Subcutaneous abdominal adipose tissue (tissue), 5 donors: ENCODE data around the gene MAML3.

ENCODE experiments used
- H3K27ac ChIP-seq: one replicate; pipeline ENCODE4 v1.7.0; 2013; ENCODE audit warnings: low read depth, mild to moderate bottlenecking, inconsistent platforms, low read length, moderate library complexity
- H3K27me3 ChIP-seq, 5 donors: one replicate each; pipeline ENCODE4 v1.7.0; 2013; ENCODE audit warnings: low read length in 5 of 5, inconsistent platforms in 1 of 5; ENCODE audit not compliant: control insufficient read depth in 5 of 5, insufficient read depth in 4 of 5
- H3K36me3 ChIP-seq, 5 donors: one replicate each; pipeline ENCODE4 v1.7.0; 2013; ENCODE audit warnings: low read length in 5 of 5; ENCODE audit not compliant: control insufficient read depth in 5 of 5, insufficient read depth in 5 of 5
- H3K4me1 ChIP-seq, 5 donors: one replicate each; pipeline ENCODE4 v1.7.0; 2013; ENCODE audit warnings: low read length in 5 of 5, mild to moderate bottlenecking in 3 of 5, moderate library complexity in 1 of 5; ENCODE audit not compliant: control insufficient read depth in 5 of 5, insufficient read depth in 5 of 5
- H3K4me3 ChIP-seq, 5 donors: one replicate each; pipeline ENCODE4 v1.7.0; 2013; ENCODE audit warnings: low read length in 5 of 5, low read depth in 1 of 5
- H3K9ac ChIP-seq, 5 donors: one replicate each; pipeline ENCODE4 v1.7.0; 2013; ENCODE audit warnings: low read length in 5 of 5, mild to moderate bottlenecking in 4 of 5, moderate library complexity in 3 of 5
- H3K9me3 ChIP-seq, 5 donors: one replicate each; pipeline ENCODE4 v1.7.0; 2013; ENCODE audit warnings: low read length in 5 of 5; ENCODE audit not compliant: control insufficient read depth in 5 of 5
- donor health status: healthy.
- donor health status: healthy.
- donor health status: healthy.
- donor health status: healthy.
- donor health status: healthy.

MAML3 gene

GRCh38 chr4:139720806-139721205, 433.2 kb downstream of the MAML3 start:
- H3K4me1 ChIP-seq = peaks cover 0 to 6% (median under 1%) of the 10 kb centered on the region in 5 donors
- H3K27me3 ChIP-seq = no peaks in the 10 kb centered on the region
- peak overlapping the region; percentile 69 for H3K27ac ChIP-seq
- no peaks in the 10 kb centered on the region for H3K9me3 ChIP-seq
- H3K36me3 ChIP-seq = peaks cover 3 to 47% (median 31%) of the 10 kb centered on the region in 5 donors
- H3K4me3 ChIP-seq = peak overlapping the region in 2 of 5 donors; percentile 13 to 16
- H3K9ac ChIP-seq = no peak overlapping the region

GRCh38 chr4:139719381-139720101, 434.4 kb downstream of the MAML3 start:
- Histone ChIP-seq H3K4me3 (no peak overlapping the region), H3K4me1 (peaks cover 0 to 10% (median 3%) of the 10 kb centered on the region in 5 donors), H3K27ac (no peak overlapping the region), H3K9ac (no peak overlapping the region), H3K27me3 (no peaks in the 10 kb centered on the region), H3K9me3 (no peaks in the 10 kb centered on the region), H3K36me3 (peaks cover 3 to 37% (median 24%) of the 10 kb centered on the region in 5 donors)

- Histone ChIP-seq H3K9me3 (no peaks in the 10 kb centered on the region), H3K27ac (no peak overlapping the region), H3K4me3 (no peak overlapping the region), H3K4me1 (peaks cover 0 to 10% (median 3%) of the 10 kb centered on the region in 5 donors), H3K27me3 (no peaks in the 10 kb centered on the region), H3K36me3 (peaks cover under 1 to 34% (median 24%) of the 10 kb centered on the region in 5 donors), H3K9ac (no peak overlapping the region)
Observed at GRCh38 chr4:139718833-139719232, 435.2 kb downstream of the MAML3 start.

GRCh38 chr4:139718358-139718757, 435.6 kb downstream of the MAML3 start:
- H3K9ac ChIP-seq = no peak overlapping the region
- H3K27me3 ChIP-seq = no peaks in the 10 kb centered on the region
- peaks cover 0 to 10% (median 3%) of the 10 kb centered on the region in 5 donors for H3K4me1 ChIP-seq
- H3K9me3 ChIP-seq = no peaks in the 10 kb centered on the region
- H3K27ac ChIP-seq = no peak overlapping the region
- no peak overlapping the region for H3K4me3 ChIP-seq
- H3K36me3 ChIP-seq = peaks cover 0 to 31% (median 24%) of the 10 kb centered on the region in 5 donors

DNA sequence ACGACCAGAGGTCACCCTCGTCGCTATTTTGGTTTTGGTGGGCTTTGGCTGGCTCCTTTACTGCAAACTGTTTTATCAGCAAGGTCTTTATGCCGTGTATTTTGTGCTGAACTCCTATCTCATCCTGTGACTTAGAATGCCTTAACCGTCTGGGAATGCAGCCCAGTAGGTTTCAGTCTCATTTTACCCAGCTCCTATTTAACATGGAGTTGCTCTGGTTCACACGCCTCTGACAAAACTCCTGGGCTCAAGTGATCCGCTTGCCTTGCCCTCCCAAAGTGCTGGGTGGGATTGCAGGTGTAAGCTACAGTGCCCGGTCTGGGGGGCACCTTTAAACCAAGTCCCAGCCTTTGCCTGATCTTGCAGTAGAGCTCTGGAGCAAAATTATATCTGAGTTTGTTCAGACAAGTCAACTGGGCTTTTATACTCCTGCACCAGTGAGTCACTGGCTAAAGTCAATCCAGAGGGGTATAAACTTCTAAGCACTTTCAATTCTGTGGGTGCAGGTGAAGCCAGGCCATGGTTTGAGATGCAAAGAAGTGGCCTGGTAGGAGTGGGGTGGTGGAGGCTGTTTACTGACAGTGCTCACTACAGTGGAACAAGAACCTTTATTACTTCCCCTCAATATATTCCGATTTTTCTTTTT, 438.1 kb downstream of the MAML3 start:
- no peaks in the 10 kb centered on the region for H3K9me3 ChIP-seq
- peaks cover 0 to 17% (median 4%) of the 10 kb centered on the region in 5 donors for H3K4me1 ChIP-seq
- H3K4me3 ChIP-seq = no peak overlapping the region
- H3K36me3 ChIP-seq = peaks cover 0 to 31% (median 24%) of the 10 kb centered on the region in 5 donors
- H3K27me3 ChIP-seq = no peaks in the 10 kb centered on the region
- no peak overlapping the region for H3K9ac ChIP-seq
- H3K27ac ChIP-seq = no peak overlapping the region

GRCh38 chr4:139712882-139713281, 441.1 kb downstream of the MAML3 start:
- Histone ChIP-seq H3K9me3 (no peaks in the 10 kb centered on the region), H3K9ac (no peak overlapping the region), H3K4me3 (no peak overlapping the region), H3K36me3 (peaks cover 1 to 9% (median 6%) of the 10 kb centered on the region in 5 donors), H3K27ac (no peak overlapping the region), H3K27me3 (no peaks in the 10 kb centered on the region), H3K4me1 (peaks cover 0 to 17% (median 4%) of the 10 kb centered on the region in 5 donors)

DNA sequence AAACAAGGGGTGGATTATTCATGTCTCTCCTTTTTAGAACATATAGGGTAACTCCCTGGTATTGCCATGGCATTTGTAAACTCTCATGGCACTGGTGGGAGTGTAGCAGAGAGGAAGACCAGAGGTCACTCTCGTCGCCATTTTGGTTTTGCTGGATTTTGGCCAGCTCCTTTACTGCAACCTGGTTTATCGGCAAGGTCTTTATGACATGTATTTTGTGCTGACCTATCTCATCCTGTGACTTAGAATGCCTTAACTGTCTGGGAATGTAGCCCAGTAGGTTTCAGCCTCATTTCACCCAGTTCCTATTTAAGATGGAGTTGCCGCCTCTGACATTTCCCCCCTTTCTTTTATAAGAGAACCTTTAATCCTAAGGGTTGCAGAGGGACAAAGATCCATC, 442.5 kb downstream of the MAML3 start:
- Histone ChIP-seq H3K36me3 (peaks cover 0 to 4% (median 0%) of the 10 kb centered on the region in 5 donors), H3K27me3 (no peaks in the 10 kb centered on the region), H3K9me3 (no peaks in the 10 kb centered on the region), H3K27ac (no peak overlapping the region), H3K4me3 (no peak overlapping the region), H3K4me1 (peaks cover 0 to 17% (median 4%) of the 10 kb centered on the region in 5 donors), H3K9ac (no peak overlapping the region)

GRCh38 chr4:139710073-139710472, 443.9 kb downstream of the MAML3 start:
- Histone ChIP-seq H3K9ac (no peak overlapping the region), H3K4me3 (no peak overlapping the region), H3K27me3 (no peaks in the 10 kb centered on the region), H3K4me1 (peaks cover 0 to 11% (median 3%) of the 10 kb centered on the region in 5 donors), H3K9me3 (no peaks in the 10 kb centered on the region), H3K27ac (no peak overlapping the region), H3K36me3 (peaks cover 0 to 10% (median 3%) of the 10 kb centered on the region in 5 donors)

GRCh38 chr4:139709660-139710059, 444.3 kb downstream of the MAML3 start:
- H3K4me1 ChIP-seq = peaks cover 0 to 11% (median 3%) of the 10 kb centered on the region in 5 donors
- no peak overlapping the region for H3K4me3 ChIP-seq
- no peaks in the 10 kb centered on the region for H3K9me3 ChIP-seq
- H3K27me3 ChIP-seq = no peaks in the 10 kb centered on the region
- no peak overlapping the region for H3K9ac ChIP-seq
- H3K36me3 ChIP-seq = peaks cover 0 to 11% (median 3%) of the 10 kb centered on the region in 5 donors
- H3K27ac ChIP-seq = no peak overlapping the region

DNA sequence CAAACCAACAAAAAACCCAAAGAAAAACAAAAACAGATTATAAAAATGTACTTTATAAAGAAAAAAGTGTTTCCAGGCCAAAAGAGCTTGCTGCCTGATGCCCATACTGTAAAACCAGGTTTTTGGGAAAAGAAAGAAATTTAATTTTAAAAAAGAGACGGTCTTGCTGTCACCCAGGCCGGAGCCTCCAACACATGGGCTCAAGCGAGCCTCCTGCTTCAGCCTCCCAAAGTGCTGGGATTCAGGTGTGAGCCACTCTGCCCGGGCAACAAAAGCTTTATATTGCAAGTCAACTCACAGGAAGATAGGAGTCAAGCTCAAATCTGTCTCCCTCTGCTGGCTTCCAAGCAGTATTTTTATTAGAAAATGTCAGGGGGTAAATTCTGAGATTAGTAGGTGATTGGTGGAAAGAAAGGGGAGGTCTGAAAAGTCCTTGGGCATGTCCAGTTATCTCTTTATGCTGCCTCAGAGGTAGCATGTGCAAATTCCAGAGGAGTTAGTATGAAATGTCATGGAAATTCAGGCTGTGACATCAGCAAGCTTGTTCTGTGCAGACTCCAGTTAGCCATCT, 449.0 kb downstream of the MAML3 start:
- H3K27ac ChIP-seq = no peak overlapping the region

More for the DNA sequence above, 449.0 kb downstream of the MAML3 start:
- Histone ChIP-seq H3K27me3 (no peaks in the 10 kb centered on the region), H3K4me3 (no peak overlapping the region), H3K9me3 (no peaks in the 10 kb centered on the region), H3K4me1 (no peaks in the 10 kb centered on the region), H3K36me3 (peaks cover 12 to 32% (median 16%) of the 10 kb centered on the region in 5 donors), H3K9ac (no peak overlapping the region)
